ENCODE measurements around the gene AGL. TPM values are rescaled to one million over a fixed set of nuclear protein-coding genes. Genes with fewer than 3 reads are reported as not detected.

AGL gene
- total and polyA plus RNA-seq, 12 donors: 10.5 to 73.1 (median 54.6) TPM

DNA sequence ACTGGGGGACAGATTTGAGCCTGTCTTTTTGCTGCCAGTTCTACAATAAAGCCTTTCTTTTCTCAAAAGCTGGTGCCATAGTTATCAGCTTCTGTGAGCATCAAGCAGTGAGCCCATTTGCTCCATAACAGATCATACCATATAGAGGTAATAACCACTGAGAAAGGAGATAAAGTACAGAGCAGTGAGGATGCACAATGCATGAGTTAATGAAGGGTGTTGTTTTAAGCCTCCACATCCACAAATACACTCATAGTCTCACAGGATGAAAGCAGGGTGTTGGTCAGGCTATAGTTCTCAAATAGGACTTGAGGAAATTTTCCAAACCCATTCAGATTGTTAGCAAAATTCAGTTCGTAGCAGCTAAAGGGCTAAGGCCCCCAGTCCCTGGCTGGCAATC, 94.0 kb downstream of the AGL start:
- H3K9me3 ChIP-seq: no peaks in the 10 kb centered on the region
- no peak for DNase-seq
- peaks cover 0 to 3% (median 0%) of the 10 kb centered on the region in 9 donors for H3K4me1 ChIP-seq
- peak in 1 of 8 donors; percentile 14 for ATAC-seq
- no peaks in the 10 kb centered on the region for H3K36me3 ChIP-seq
- 74 to 88% methylated on average over 1 of the region's 1 CpG for WGBS, 2 donors
- H3K27me3 ChIP-seq: no peaks in the 10 kb centered on the region
- TF ChIP-seq, protein P1, sequence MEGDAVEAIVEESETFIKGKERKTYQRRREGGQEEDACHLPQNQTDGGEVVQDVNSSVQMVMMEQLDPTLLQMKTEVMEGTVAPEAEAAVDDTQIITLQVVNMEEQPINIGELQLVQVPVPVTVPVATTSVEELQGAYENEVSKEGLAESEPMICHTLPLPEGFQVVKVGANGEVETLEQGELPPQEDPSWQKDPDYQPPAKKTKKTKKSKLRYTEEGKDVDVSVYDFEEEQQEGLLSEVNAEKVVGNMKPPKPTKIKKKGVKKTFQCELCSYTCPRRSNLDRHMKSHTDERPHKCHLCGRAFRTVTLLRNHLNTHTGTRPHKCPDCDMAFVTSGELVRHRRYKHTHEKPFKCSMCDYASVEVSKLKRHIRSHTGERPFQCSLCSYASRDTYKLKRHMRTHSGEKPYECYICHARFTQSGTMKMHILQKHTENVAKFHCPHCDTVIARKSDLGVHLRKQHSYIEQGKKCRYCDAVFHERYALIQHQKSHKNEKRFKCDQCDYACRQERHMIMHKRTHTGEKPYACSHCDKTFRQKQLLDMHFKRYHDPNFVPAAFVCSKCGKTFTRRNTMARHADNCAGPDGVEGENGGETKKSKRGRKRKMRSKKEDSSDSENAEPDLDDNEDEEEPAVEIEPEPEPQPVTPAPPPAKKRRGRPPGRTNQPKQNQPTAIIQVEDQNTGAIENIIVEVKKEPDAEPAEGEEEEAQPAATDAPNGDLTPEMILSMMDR (IDR thresholded peaks at IDR 0.05): no peak
- intact Hi-C loops (cut with DNase I): loop anchor here in 1 of 10 donors (10.0 kb wide), 1 partner anchor 61 kb away; no protein-coding TSS in a partner anchor
- H3K27ac ChIP-seq: no peak overlapping the region
- no peak overlapping the region for H3K4me3 ChIP-seq

DNA sequence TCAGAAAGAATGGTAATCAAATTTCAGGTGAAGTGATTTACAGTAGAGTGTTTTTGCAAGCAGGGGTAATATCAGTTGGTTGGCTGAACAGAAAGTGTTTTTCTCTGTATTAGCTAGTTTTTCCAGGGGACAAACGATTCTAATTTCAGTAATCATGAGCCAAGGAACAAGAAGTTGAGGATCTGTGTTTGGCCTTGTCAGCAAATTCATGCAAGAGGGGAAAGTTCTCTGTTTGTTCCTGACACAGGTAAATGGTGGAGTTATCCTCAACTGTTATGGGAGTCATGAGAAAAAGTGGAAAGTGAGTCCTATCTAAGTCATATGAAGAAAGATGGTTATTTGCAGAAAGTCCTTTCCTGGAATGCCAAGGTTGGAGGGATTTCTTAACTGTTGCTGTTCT, 95.0 kb downstream of the AGL start:
- Histone ChIP-seq H3K4me1 (peaks cover 0 to 3% (median 0%) of the 10 kb centered on the region in 9 donors), H3K4me3 (no peak overlapping the region), H3K36me3 (no peaks in the 10 kb centered on the region), H3K27ac (no peak overlapping the region), H3K9me3 (no peaks in the 10 kb centered on the region), H3K27me3 (no peaks in the 10 kb centered on the region)
- no peak for DNase-seq
- WGBS, 2 donors: 79 to 80% methylated on average over 1 of the region's 1 CpG
- ATAC-seq: no peak
- intact Hi-C loops (cut with DNase I): loop anchor here in 1 of 10 donors (10.0 kb wide), 1 partner anchor 60 kb away; no protein-coding TSS in a partner anchor
- TF ChIP-seq, protein P1 (IDR thresholded peaks at IDR 0.05): no peak

DNA sequence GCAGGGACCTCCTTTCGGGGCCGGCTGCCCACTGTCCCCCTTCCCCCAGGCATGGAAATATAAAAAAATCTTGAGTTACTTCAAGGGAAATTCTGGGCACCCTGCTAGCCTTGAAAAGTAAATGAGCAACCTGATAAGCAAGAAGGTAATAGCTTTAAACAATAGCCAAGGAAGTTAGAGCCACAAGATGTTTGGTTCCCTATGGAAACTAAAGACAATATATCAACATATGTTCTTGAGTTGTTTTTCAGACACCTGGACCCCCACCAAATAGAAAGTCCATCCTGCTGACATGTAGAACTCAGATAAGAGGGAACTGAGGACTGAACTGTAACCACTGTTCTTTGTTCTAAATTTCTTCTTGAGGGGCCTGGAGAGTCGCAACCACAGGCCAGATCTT, 100.3 kb downstream of the AGL start:
- peaks cover 0 to 6% (median 0%) of the 10 kb centered on the region in 11 donors for H3K9me3 ChIP-seq
- DNase-seq: no peak
- intact Hi-C loops (cut with DNase I): no loop called here
- no peak overlapping the region for H3K27ac ChIP-seq
- TF ChIP-seq, protein P1 (IDR thresholded peaks at IDR 0.05): no peak
- H3K36me3 ChIP-seq: no peaks in the 10 kb centered on the region
- no peaks in the 10 kb centered on the region for H3K4me1 ChIP-seq
- H3K4me3 ChIP-seq: no peak overlapping the region
- no peak for ATAC-seq
- H3K27me3 ChIP-seq: no peaks in the 10 kb centered on the region
- WGBS, 2 donors: 62 to 66% methylated on average over 3 of the region's 3 CpGs

DNA sequence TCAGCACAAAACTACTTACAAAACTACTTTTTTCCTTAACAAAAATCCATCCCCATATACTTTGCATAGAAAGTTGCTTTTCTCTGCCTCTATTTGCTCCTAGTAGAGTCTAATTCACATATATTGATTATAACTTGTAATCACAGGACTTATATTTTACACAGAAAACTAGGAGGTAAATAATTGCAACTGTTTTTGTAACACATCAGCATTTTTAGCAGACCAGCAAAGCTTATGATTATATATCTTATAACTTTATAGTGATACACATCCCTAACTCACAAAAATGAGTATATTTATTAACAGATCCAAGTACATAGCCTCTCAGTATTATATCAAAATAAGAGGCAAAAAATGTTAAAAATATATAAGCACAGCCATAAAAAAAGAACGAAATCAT, 102.4 kb downstream of the AGL start:
- DNase-seq: no peak
- Histone ChIP-seq H3K27me3 (no peaks in the 10 kb centered on the region), H3K4me3 (no peak overlapping the region), H3K9me3 (peaks cover 0 to 10% (median 0%) of the 10 kb centered on the region in 11 donors), H3K27ac (no peak overlapping the region), H3K36me3 (no peaks in the 10 kb centered on the region), H3K4me1 (no peaks in the 10 kb centered on the region)
- intact Hi-C loops (cut with DNase I): no loop called here
- ATAC-seq: no peak
- 86 to 95% methylated on average over 1 of the region's 1 CpG for WGBS, 2 donors
- TF ChIP-seq, protein P1 (IDR thresholded peaks at IDR 0.05): no peak
